GM23338 (cell line): ENCODE data around the gene TPD52L2. TPM values are rescaled to one million over a fixed set of nuclear protein-coding genes. Genes with fewer than 3 reads are reported as not detected.

Source experiments
- ATAC-seq: fragments of 200-7000 bp; cut with Tn5 transposase; 3 replicates; pipeline ENCODE4 v1.9.1; 2020
- DNase-seq: peaks from one replicate; pipeline ENCODE4 v3.0.0-alpha.2; 2015; ENCODE audit warnings: low spot score
- H2AFZ ChIP-seq: fragments of 200-600 bp; sonication (generic); 2 replicates; pipeline ENCODE4 v1.8.0; 2016; ENCODE audit warnings: antibody characterized with exemption, mild to moderate bottlenecking, moderate library complexity
- H3F3A ChIP-seq: fragments of 200-600 bp; sonication (generic); replicated peaks from 2 replicates; pipeline ENCODE4 v1.8.0; 2017; ENCODE audit warnings: antibody characterized with exemption, mixed run types, low read depth
- H3K27ac ChIP-seq: fragments of 200-600 bp; sonication (generic); 2 replicates; pipeline ENCODE4 v1.6.1; 2016; ENCODE audit warnings: low read depth
- H3K27me3 ChIP-seq: fragments of 200-600 bp; sonication (generic); 2 replicates; pipeline ENCODE4 v1.8.0; 2016; ENCODE audit warnings: mild to moderate bottlenecking, mixed run types, moderate library complexity; ENCODE audit not compliant: insufficient read depth
- H3K36me3 ChIP-seq: fragments of 200-600 bp; sonication (generic); 2 replicates; pipeline ENCODE4 v1.8.0; 2016; ENCODE audit warnings: mild to moderate bottlenecking; ENCODE audit not compliant: insufficient read depth
- H3K4me1 ChIP-seq: fragments of 200-600 bp; sonication (generic); 2 replicates; pipeline ENCODE4 v1.8.0; 2016; ENCODE audit warnings: mild to moderate bottlenecking, moderate library complexity; ENCODE audit not compliant: insufficient read depth
- H3K4me2 ChIP-seq: fragments of 200-600 bp; sonication (generic); 2 replicates; pipeline ENCODE4 v1.7.1; 2017; ENCODE audit warnings: mixed run types
- H3K4me3 ChIP-seq: fragments of 200-600 bp; sonication (generic); 2 replicates; pipeline ENCODE4 v1.6.1; 2016; ENCODE audit warnings: mixed run types
- H3K79me2 ChIP-seq: fragments of 200-600 bp; sonication (generic); replicated peaks from 2 replicates; pipeline ENCODE4 v1.8.0; 2017; ENCODE audit warnings: mild to moderate bottlenecking; ENCODE audit not compliant: insufficient read depth
- H3K9me2 ChIP-seq: fragments of 200-600 bp; sonication (generic); 2 replicates; pipeline ENCODE4 v1.8.0; 2017; ENCODE audit not compliant: insufficient read depth
- H4K20me1 ChIP-seq: fragments of 200-600 bp; sonication (generic); replicated peaks from 2 replicates; pipeline ENCODE4 v1.8.0; 2017; ENCODE audit warnings: mild to moderate bottlenecking; ENCODE audit not compliant: insufficient read depth
- H3K27ac Mint-ChIP-seq: 2 replicates; pipeline ENCODE4 v1.8.0; 2020; ENCODE audit warnings: inconsistent platforms, mild to moderate bottlenecking, moderate library complexity, mixed read lengths
- H3K27me3 Mint-ChIP-seq: 3 replicates; pipeline ENCODE4 v1.8.0; 2022; ENCODE audit warnings: low read depth, mild to moderate bottlenecking, moderate library complexity, mixed read lengths, inconsistent platforms; ENCODE audit not compliant: insufficient read depth, poor library complexity
- H3K36me3 Mint-ChIP-seq: 3 replicates; pipeline ENCODE4 v1.8.0; 2021; ENCODE audit warnings: low read depth, mild to moderate bottlenecking, inconsistent platforms, moderate library complexity, mixed read lengths
- H3K4me1 Mint-ChIP-seq: 3 replicates; pipeline ENCODE4 v1.8.0; 2020; ENCODE audit warnings: mild to moderate bottlenecking, inconsistent platforms, mixed read lengths
- H3K4me3 Mint-ChIP-seq: 3 replicates; pipeline ENCODE4 v1.8.0; 2021; ENCODE audit warnings: moderate library complexity, mild to moderate bottlenecking, inconsistent platforms, mixed read lengths
- H3K9me3 Mint-ChIP-seq: 3 replicates; pipeline ENCODE4 v1.8.0; 2020; ENCODE audit warnings: moderate library complexity, mild to moderate bottlenecking, inconsistent platforms, mixed read lengths
- CREB1 ChIP-seq: fragments of 250-450 bp; sonication (Bioruptor Pico); IDR thresholded peaks from 2 replicates; pipeline ENCODE4 v1.5.0; 2020; ENCODE audit warnings: low read depth, mild to moderate bottlenecking, moderate library complexity
- EZH2 ChIP-seq: fragments of 200-600 bp; sonication (generic); IDR thresholded peaks from one replicate; pipeline ENCODE4 v1.8.0; 2017; ENCODE audit warnings: antibody characterized with exemption, mild to moderate bottlenecking, low read depth; ENCODE audit not compliant: unreplicated experiment
- POLR2AphosphoS5 ChIP-seq: IDR thresholded peaks from 2 replicates; pipeline ENCODE4 v1.6.1; 2016; ENCODE audit warnings: antibody characterized with exemption, low read depth
- ZNF462 ChIP-seq: fragments of 250-450 bp; sonication (Bioruptor Pico); IDR thresholded peaks from 2 replicates; pipeline ENCODE4 v1.5.0; 2020; ENCODE audit warnings: mild to moderate bottlenecking, moderate library complexity
- long read RNA-seq: library from polyadenylated mRNA; unstranded; transcript quantifications from one replicate; pipeline ENCODE4 v2.0.0, GENCODE V29; 2020; ENCODE audit not compliant: unreplicated experiment
- polyA plus RNA-seq: library from polyadenylated mRNA; unstranded; fragments of >200 nt; fragmentation: Nextera tagmentation; extraction: Ambion mirVana; gene quantifications from 2 replicates; pipeline ENCODE4 v1.2.1, GENCODE V29; 2016
- total RNA-seq: library from RNA; depleted of rRNA; stranded (reverse); fragments of >200 nt; shearing (Covaris generic); gene quantifications from 2 replicates; pipeline ENCODE4 v1.2.3, GENCODE V29; 2014; rRNA removed
- TF ChIP-seq, protein P1 (sequence below), 2 experiments: fragments of 200-600 bp in 1 of 2; sonication (generic) in 1 of 2; conservative IDR thresholded peaks; 2 replicates each; pipeline versions ENCODE4 v1.5.1 to v1.6.1; 2016 to 2017; ENCODE audit warnings: antibody characterized with exemption in 2 of 2, low read depth in 2 of 2, mild to moderate bottlenecking in 2 of 2, moderate library complexity in 1 of 2
- TF ChIP-seq, protein P2 (sequence below): IDR thresholded peaks from 2 replicates; pipeline ENCODE4 v1.6.1; 2016; ENCODE audit warnings: antibody characterized with exemption

TPD52L2 gene
- 103 and 104 TPM in 2 replicates for total RNA-seq
- polyA plus RNA-seq = 39.5 and 40.2 TPM in 2 replicates
- long read RNA-seq, transcript TPD52L2-202 (7 exons, 2,297 nt) = minor isoform, 26 of 77 reads
- long read RNA-seq, transcript TPD52L2-203 (6 exons, 2,237 nt) = major isoform, 40 of 77 reads
- long read RNA-seq, partial matches to known transcripts = 3 of 77 reads
- long read RNA-seq, other reads (novel, unspliced or antisense) = 7 of 77 reads

DNA sequence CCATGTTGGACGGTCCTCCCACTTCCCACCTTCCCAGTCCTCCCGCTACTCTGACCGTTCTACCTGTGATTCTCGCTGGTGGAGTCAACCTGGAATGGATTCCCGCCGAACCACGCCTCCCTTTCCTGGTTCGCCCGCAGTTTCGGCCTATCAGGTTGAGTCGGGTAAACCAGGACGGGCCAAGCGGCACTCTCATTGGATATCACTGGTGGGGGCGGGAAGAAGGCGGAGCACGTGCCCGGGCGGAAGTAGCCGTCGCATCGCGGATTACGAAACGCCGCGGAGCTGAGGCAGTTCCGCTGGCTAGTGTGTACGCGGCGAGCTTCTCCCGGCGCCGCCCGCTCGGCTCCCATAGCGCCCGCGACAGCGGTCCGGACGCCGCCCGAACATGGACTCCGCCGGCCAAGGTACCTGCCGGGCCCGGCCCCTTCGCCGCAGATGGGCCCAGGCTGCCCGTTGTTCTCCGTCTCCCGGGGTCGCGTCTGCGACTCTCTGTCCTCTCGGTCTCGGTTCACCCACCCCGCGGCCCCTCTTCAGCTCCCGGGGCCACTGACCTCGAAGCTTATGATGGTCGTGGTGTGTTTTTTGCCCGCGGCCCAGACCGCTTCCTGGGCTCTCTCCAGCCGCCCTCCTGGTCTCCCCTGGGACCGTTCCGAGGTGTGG lies at the start of gene TPD52L2:
Gene TPD52L2 (plus strand): TSS at position 293 of the 663 bp plus-strand sequence. CDS start 96 bp downstream, at position 389.
- Histone ChIP-seq H3F3A (peaks cover 31% of the 10 kb centered on the region), H2AFZ (0 out of 2 replicates have a peak within 1 kb of the TSS, but pooled peaks have one; percentile 28), H3K4me2 (peak within 1 kb of the TSS; percentile 97), H3K79me2 (peaks cover 50% of the 10 kb centered on the region), H3K4me1 (peaks cover 21% of the 10 kb centered on the region), H3K36me3 (peaks cover 11% of the 10 kb centered on the region), H3K27me3 (no peaks in the 10 kb centered on the region), H3K9me2 (no peaks in the 10 kb centered on the region), H4K20me1 (peaks cover 12% of the 10 kb centered on the region; the same call in 1 of the 2 replicates), H3K27ac (peak within 1 kb of the TSS; percentile 93), H3K4me3 (peak within 1 kb of the TSS; percentile 93)
- Mint-ChIP-seq H3K4me1 (peaks cover 26% of the 10 kb centered on the region), H3K27me3 (peaks cover 21% of the 10 kb centered on the region), H3K9me3 (no peaks in the 10 kb centered on the region), H3K27ac (peak within 1 kb of the TSS; percentile 97), H3K4me3 (peak within 1 kb of the TSS; percentile 94), H3K36me3 (peaks cover 27% of the 10 kb centered on the region)
- DNase-seq = peak; percentile 100
- TF ChIP-seq ZNF462 (CRISPR knock-in tag) (no peak), EZH2 (no peak), POLR2AphosphoS5 (peak; percentile 86), CREB1 (CRISPR knock-in tag) (peak; percentile 95)
- TF ChIP-seq, protein P1, sequence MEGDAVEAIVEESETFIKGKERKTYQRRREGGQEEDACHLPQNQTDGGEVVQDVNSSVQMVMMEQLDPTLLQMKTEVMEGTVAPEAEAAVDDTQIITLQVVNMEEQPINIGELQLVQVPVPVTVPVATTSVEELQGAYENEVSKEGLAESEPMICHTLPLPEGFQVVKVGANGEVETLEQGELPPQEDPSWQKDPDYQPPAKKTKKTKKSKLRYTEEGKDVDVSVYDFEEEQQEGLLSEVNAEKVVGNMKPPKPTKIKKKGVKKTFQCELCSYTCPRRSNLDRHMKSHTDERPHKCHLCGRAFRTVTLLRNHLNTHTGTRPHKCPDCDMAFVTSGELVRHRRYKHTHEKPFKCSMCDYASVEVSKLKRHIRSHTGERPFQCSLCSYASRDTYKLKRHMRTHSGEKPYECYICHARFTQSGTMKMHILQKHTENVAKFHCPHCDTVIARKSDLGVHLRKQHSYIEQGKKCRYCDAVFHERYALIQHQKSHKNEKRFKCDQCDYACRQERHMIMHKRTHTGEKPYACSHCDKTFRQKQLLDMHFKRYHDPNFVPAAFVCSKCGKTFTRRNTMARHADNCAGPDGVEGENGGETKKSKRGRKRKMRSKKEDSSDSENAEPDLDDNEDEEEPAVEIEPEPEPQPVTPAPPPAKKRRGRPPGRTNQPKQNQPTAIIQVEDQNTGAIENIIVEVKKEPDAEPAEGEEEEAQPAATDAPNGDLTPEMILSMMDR (conservative IDR thresholded peaks at IDR 0.05; ENCODE audit: low read depth in 2 of 2) = no peak
- TF ChIP-seq, protein P2, sequence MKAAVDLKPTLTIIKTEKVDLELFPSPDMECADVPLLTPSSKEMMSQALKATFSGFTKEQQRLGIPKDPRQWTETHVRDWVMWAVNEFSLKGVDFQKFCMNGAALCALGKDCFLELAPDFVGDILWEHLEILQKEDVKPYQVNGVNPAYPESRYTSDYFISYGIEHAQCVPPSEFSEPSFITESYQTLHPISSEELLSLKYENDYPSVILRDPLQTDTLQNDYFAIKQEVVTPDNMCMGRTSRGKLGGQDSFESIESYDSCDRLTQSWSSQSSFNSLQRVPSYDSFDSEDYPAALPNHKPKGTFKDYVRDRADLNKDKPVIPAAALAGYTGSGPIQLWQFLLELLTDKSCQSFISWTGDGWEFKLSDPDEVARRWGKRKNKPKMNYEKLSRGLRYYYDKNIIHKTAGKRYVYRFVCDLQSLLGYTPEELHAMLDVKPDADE = peak; percentile 77
- peak; percentile 85 for ATAC-seq
